ENCODE results near the gene POMT1. TPM values are rescaled to one million over a fixed set of nuclear protein-coding genes. Genes with fewer than 3 reads are reported as not detected.

The POMT1 gene
- total RNA-seq, 1 donor from 2014 or later, result 41.4 TPM

- DNase-seq (ENCODE audit: low spot score), result no peak
Observed at GRCh38 chr9:131477367-131477766, 25.4 kb upstream of the POMT1 start.

- no peak for DNase-seq (ENCODE audit: low spot score)
Observed at GRCh38 chr9:131477816-131478419, 24.8 kb upstream of the POMT1 start.

- peak; percentile 17 for DNase-seq (ENCODE audit: low spot score)
Observed at GRCh38 chr9:131478421-131478868, 24.3 kb upstream of the POMT1 start.

- no peak for DNase-seq (ENCODE audit: low spot score)
Observed at GRCh38 chr9:131478911-131479310, 23.8 kb upstream of the POMT1 start.

GRCh38 chr9:131480258-131480657, 22.5 kb upstream of the POMT1 start:
- no peak for DNase-seq (ENCODE audit: low spot score)

GRCh38 chr9:131481441-131482342, 21.0 kb upstream of the POMT1 start:
- DNase-seq (ENCODE audit: low spot score), result peak; percentile 84

GRCh38 chr9:131482343-131483006, 20.2 kb upstream of the POMT1 start:
- DNase-seq (ENCODE audit: low spot score), result no peak

- no peak for DNase-seq (ENCODE audit: low spot score)
Observed at GRCh38 chr9:131483319-131484050, 19.2 kb upstream of the POMT1 start.

- no peak for DNase-seq (ENCODE audit: low spot score)
Observed at GRCh38 chr9:131484051-131484445, 18.7 kb upstream of the POMT1 start.

- DNase-seq (ENCODE audit: low spot score), result no peak
Observed at GRCh38 chr9:131484560-131485185, 18.0 kb upstream of the POMT1 start.

GRCh38 chr9:131485206-131485605, 17.5 kb upstream of the POMT1 start:
- DNase-seq (ENCODE audit: low spot score), result no peak

GRCh38 chr9:131485728-131486422, 16.8 kb upstream of the POMT1 start:
- DNase-seq (ENCODE audit: low spot score), result no peak

GRCh38 chr9:131487001-131487400, 15.7 kb upstream of the POMT1 start:
- no peak for DNase-seq (ENCODE audit: low spot score)

- DNase-seq (ENCODE audit: low spot score), result no peak
Observed at GRCh38 chr9:131487621-131488031, 15.1 kb upstream of the POMT1 start.

- DNase-seq (ENCODE audit: low spot score), result peak; percentile 21
Observed at GRCh38 chr9:131490514-131490913, 12.2 kb upstream of the POMT1 start.

- no peak for DNase-seq (ENCODE audit: low spot score)
Observed at GRCh38 chr9:131491001-131491710, 11.6 kb upstream of the POMT1 start.

- no peak for DNase-seq (ENCODE audit: low spot score)
Observed at GRCh38 chr9:131492070-131492469, 10.6 kb upstream of the POMT1 start.

- no peak for DNase-seq (ENCODE audit: low spot score)
Observed at GRCh38 chr9:131494296-131494870, 8.3 kb upstream of the POMT1 start.

GRCh38 chr9:131495785-131496184, 6.9 kb upstream of the POMT1 start:
- DNase-seq (ENCODE audit: low spot score), result no peak
